Middle frontal gyrus (tissue), 1 donor: ENCODE measurements around the gene GMCL1.

Source experiments
- DNase-seq: peaks from one replicate; pipeline ENCODE4 v3.0.0-alpha.2; 2015; ENCODE audit warnings: low spot score; ENCODE audit errors: extremely low spot score

GMCL1 gene

GRCh38 chr2:69926849-69927515 is 97.5 kb downstream of the GMCL1 start:
- DNase-seq, result no peak
